GM18858 (cell line): ENCODE measurements around the gene SUFU.
"Not testable (repeated sequence)": the region's sequence is repeated elsewhere in the genome, so short reads cannot be mapped to it uniquely, and the experiment has no call there.

Experiments
- ATAC-seq: cut with Tn5 transposase; IDR thresholded peaks from one replicate; pipeline ENCODE4 v1.9.1; 2021; ENCODE audit not compliant: unreplicated experiment

SUFU gene

GRCh38 chr10:102479651-102480050 is 24.1 kb upstream of the SUFU start:
- ATAC-seq, result no peak

- ATAC-seq, result no peak
Measured at GRCh38 chr10:102480396-102480795, 23.4 kb upstream of the SUFU start.

- no peak for ATAC-seq
Measured at GRCh38 chr10:102484021-102484420, 19.8 kb upstream of the SUFU start.

GRCh38 chr10:102485093-102485784 is 18.5 kb upstream of the SUFU start:
- ATAC-seq, result no peak

- ATAC-seq, result no peak
Measured at GRCh38 chr10:102491136-102491535, 12.6 kb upstream of the SUFU start.

- no peak for ATAC-seq
Measured at GRCh38 chr10:102492344-102492939, 11.3 kb upstream of the SUFU start.

GRCh38 chr10:102492983-102493382 is 10.8 kb upstream of the SUFU start:
- ATAC-seq, result no peak

- ATAC-seq, result no peak
Measured at GRCh38 chr10:102493771-102494170, 10.0 kb upstream of the SUFU start.

- ATAC-seq, result no peak
Measured at GRCh38 chr10:102497545-102497944, 6.2 kb upstream of the SUFU start.

- ATAC-seq, result no peak
Measured at GRCh38 chr10:102499356-102499755, 4.4 kb upstream of the SUFU start.

- ATAC-seq, result not testable (repeated sequence)
Measured at GRCh38 chr10:102500686-102501085, 3.1 kb upstream of the SUFU start.

GRCh38 chr10:102501201-102502028 is 2.4 kb upstream of the SUFU start:
- ATAC-seq, result no peak

GRCh38 chr10:102502029-102502336 is 1.8 kb upstream of the SUFU start:
- ATAC-seq, result peak; percentile 50

- ATAC-seq, result peak; percentile 47
Measured at GRCh38 chr10:102502337-102503151, 1.2 kb upstream of the SUFU start, which contains the start of gene ACTR1A. TSS of gene ACTR1A (minus strand) at chr10:102502712. CDS start at chr10:102502647, 65 bp downstream.

GRCh38 chr10:102504179-102504975 is 605 bp downstream of the SUFU start:
- ATAC-seq, result no peak

- ATAC-seq, result no peak
Measured at GRCh38 chr10:102504976-102505300, 1.2 kb downstream of the SUFU start.

- ATAC-seq, result no peak
Measured at GRCh38 chr10:102505462-102506115, 1.8 kb downstream of the SUFU start.

GRCh38 chr10:102507521-102507920 is 3.7 kb downstream of the SUFU start:
- ATAC-seq, result no peak

- no peak for ATAC-seq
Measured at GRCh38 chr10:102508506-102508905, 4.7 kb downstream of the SUFU start.

GRCh38 chr10:102509387-102509786 is 5.6 kb downstream of the SUFU start:
- ATAC-seq, result no peak
